ENCODE data around the gene MYOZ2. TPM values are rescaled to one million over a fixed set of nuclear protein-coding genes. Genes with fewer than 3 reads are reported as not detected.
A peak's percentile ranks its signal among the peaks of the same experiment; 100 is the strongest.

MYOZ2 gene
- total RNA-seq, 4 donors from 2014 or later: not detected

DNA sequence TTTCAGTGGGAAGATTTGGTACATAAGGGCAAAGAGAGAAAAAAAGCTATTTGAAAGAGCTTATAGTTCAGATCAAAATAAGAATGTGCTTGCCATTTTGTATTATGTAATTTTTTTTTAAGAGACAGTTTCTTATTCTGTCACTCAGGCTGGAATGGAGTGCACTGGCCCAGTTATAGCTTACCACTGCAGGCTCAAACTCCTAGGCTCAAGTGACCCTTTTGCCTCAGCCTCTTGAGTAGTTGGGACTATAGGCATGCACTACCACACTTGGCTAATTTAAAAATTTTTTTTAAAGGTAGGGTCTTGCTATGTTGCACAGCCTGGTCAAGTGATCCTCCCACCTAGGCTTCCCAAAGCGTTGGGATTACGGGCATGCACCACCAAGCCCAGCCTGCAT is 54.7 kb downstream of the MYOZ2 start:
- no peaks in the 10 kb centered on the region for H3K27me3 ChIP-seq
- H3K9me3 ChIP-seq: no peaks in the 10 kb centered on the region
- DNase-seq: no peak
- H3K4me1 ChIP-seq: no peaks in the 10 kb centered on the region
- no peaks in the 10 kb centered on the region for H3K36me3 ChIP-seq
- H3K4me3 ChIP-seq (replicated peaks in 1 of 3): no peak overlapping the region
- H3K27ac ChIP-seq: no peak overlapping the region
- no peak for TF ChIP-seq CTCF (IDR thresholded peaks at IDR 0.05)
- intact Hi-C loops (cut with DNase I): no loop called here
- WGBS, 2 donors: 94 to 95% methylated on average over 2 of the region's 2 CpGs

DNA sequence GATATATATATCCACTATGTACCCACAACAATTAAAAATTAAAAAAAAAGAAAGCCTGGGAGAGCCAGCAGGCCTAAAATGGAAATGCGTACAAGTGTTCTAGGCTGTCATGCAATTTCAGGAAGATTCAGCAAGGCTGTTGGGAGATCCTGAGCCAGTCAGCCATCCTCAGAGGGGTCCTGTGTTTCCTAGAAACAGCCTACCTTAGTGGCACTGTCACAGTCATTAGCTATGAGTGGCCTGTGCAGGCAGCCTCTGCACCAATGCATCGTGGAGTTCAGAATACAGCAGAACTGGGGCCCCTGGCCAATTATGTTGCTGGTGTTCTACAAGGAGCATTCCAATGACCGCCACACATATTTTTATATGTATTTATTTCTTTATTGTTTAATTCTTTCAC is 55.9 kb downstream of the MYOZ2 start:
- no peak for DNase-seq
- no peaks in the 10 kb centered on the region for H3K36me3 ChIP-seq
- TF ChIP-seq POLR2A (IDR thresholded peaks at IDR 0.05): no peak
- TF ChIP-seq CTCF (IDR thresholded peaks at IDR 0.05): no peak
- no peak overlapping the region for H3K27ac ChIP-seq
- H3K4me1 ChIP-seq: no peaks in the 10 kb centered on the region
- H3K9me3 ChIP-seq: no peaks in the 10 kb centered on the region
- H3K27me3 ChIP-seq: no peaks in the 10 kb centered on the region
- intact Hi-C loops (cut with DNase I): no loop called here
- 96 to 97% methylated on average over 3 of the region's 3 CpGs for WGBS, 2 donors
- H3K4me3 ChIP-seq (replicated peaks in 1 of 3): no peak overlapping the region

DNA sequence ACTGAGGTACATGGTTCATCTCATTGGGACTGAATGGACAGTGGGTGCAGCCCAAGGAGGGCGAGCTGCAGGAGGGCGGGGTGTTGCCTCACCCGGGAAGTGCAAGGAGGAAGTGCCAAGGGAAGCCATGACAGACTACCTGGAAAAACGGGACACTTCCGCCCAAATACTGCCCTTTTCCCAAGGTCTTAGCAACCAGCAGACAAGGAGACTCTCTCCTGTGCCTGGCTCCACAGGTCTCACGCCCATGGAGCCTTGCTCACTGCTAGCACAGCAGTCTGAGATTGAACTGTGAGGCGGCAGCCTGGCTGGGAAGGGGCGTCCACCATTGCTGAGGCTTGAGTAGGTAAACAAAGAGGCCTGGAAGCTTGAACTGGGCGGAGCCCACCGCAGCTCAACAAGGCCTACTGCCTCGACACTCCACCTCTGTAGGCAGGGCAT is 62.2 kb downstream of the MYOZ2 start:
- Histone ChIP-seq H3K27ac (no peak overlapping the region), H3K27me3 (no peaks in the 10 kb centered on the region), H3K4me3 (replicated peaks in 1 of 3) (no peak overlapping the region), H3K36me3 (no peaks in the 10 kb centered on the region), H3K9me3 (no peaks in the 10 kb centered on the region), H3K4me1 (no peaks in the 10 kb centered on the region)
- intact Hi-C loops (cut with DNase I): no loop called here
- no peak for DNase-seq
- no peak for TF ChIP-seq CTCF (IDR thresholded peaks at IDR 0.05)
- TF ChIP-seq POLR2A (IDR thresholded peaks at IDR 0.05): no peak
- 89 to 90% methylated on average over 11 of the region's 11 CpGs for WGBS, 2 donors

DNA sequence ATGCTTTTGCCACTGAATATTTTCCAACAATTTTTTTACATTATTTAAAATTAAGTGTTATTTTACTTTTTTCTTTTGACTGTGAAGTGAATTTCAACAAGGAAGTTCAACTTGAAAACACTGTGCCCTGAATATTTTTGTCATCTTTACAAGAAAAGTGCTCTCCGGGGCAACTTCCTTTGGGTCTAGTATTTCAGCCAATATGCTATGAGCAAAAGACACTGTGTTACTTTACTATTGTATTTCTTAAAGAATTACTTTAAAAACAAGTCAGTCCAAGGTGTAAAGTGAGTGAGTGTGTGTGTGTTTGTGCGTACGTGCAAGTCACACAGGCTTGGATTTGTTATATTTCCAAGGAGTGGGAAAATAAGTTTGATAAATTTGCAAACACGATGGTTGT is 69.3 kb downstream of the MYOZ2 start:
- H3K4me3 ChIP-seq (replicated peaks in 1 of 3): no peak overlapping the region
- H3K27me3 ChIP-seq: no peaks in the 10 kb centered on the region
- no peaks in the 10 kb centered on the region for H3K4me1 ChIP-seq
- no peak overlapping the region for H3K27ac ChIP-seq
- no peaks in the 10 kb centered on the region for H3K36me3 ChIP-seq
- WGBS, 2 donors: 63 to 64% methylated on average over 4 of the region's 4 CpGs
- no peaks in the 10 kb centered on the region for H3K9me3 ChIP-seq
- TF ChIP-seq POLR2A (IDR thresholded peaks at IDR 0.05) (no peak), CTCF (IDR thresholded peaks at IDR 0.05) (no peak)
- intact Hi-C loops (cut with DNase I): no loop called here
- DNase-seq: no peak

DNA sequence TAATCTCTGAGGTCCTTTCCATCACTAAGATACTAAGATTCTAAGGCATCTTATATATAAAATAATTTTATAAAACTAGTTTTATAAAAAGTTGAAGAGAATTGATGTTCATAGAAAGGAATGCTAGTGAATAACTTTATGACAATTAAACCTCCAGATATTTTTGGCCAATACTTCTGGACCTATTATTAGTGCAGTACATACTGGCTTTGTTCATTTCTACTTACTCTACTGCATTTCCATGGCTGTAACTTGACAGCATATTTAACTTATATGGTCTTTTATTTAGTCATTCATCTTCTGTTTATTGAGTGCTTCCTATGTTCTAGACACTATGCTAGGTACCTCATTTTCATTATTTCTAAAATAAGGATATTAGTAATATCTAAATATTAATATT is 70.1 kb downstream of the MYOZ2 start:
- H3K36me3 ChIP-seq: no peaks in the 10 kb centered on the region
- intact Hi-C loops (cut with DNase I): no loop called here
- TF ChIP-seq POLR2A (IDR thresholded peaks at IDR 0.05): no peak
- TF ChIP-seq CTCF (IDR thresholded peaks at IDR 0.05): no peak

More for the DNA sequence above, 70.1 kb downstream of the MYOZ2 start:
- Histone ChIP-seq H3K4me1 (no peaks in the 10 kb centered on the region), H3K27ac (peak overlapping the region in 1 of 3 donors; percentile 24), H3K9me3 (no peaks in the 10 kb centered on the region), H3K27me3 (no peaks in the 10 kb centered on the region), H3K4me3 (replicated peaks in 1 of 3) (no peak overlapping the region)
- no peak for DNase-seq
